ENCODE measurements around the gene TXLNB.

GRCh38 chr6:139194740-139195139 lies 97.1 kb downstream of the TXLNB start:
- TF ChIP-seq ZNF747 (tag by site-specific recombination; IDR thresholded peaks at IDR 0.05) (no peak), ZBTB20 (tag by site-specific recombination; IDR thresholded peaks at IDR 0.05) (no peak), OSR2 (tag by site-specific recombination; IDR thresholded peaks at IDR 0.05) (peak; percentile 78)

All from HEK293 (cell line).